ENCODE measurements around the gene ABLIM1.

The ABLIM1 gene

GRCh38 chr10:114629083-114629823 lies 28.8 kb downstream of the ABLIM1 start:
- TF ChIP-seq GATA3 (IDR thresholded peaks at IDR 0.05; ENCODE audit: low read depth, low read length) (no peak), GATA2 (IDR thresholded peaks at IDR 0.05; ENCODE audit: low read depth, low read length) (no peak)

- TF ChIP-seq GATA2 (IDR thresholded peaks at IDR 0.05; ENCODE audit: low read depth, low read length): no peak
- TF ChIP-seq GATA3 (IDR thresholded peaks at IDR 0.05; ENCODE audit: low read depth, low read length): no peak
Measured at GRCh38 chr10:114628106-114628505, 30.0 kb downstream of the ABLIM1 start.

GRCh38 chr10:114626841-114627240 lies 31.2 kb downstream of the ABLIM1 start:
- TF ChIP-seq GATA3 (IDR thresholded peaks at IDR 0.05; ENCODE audit: low read depth, low read length) (no peak), GATA2 (IDR thresholded peaks at IDR 0.05; ENCODE audit: low read depth, low read length) (no peak)

- TF ChIP-seq GATA2 (IDR thresholded peaks at IDR 0.05; ENCODE audit: low read depth, low read length): no peak
- no peak for TF ChIP-seq GATA3 (IDR thresholded peaks at IDR 0.05; ENCODE audit: low read depth, low read length)
Measured at GRCh38 chr10:114624951-114625780, 32.9 kb downstream of the ABLIM1 start.

- TF ChIP-seq GATA2 (IDR thresholded peaks at IDR 0.05; ENCODE audit: low read depth, low read length) (no peak), GATA3 (IDR thresholded peaks at IDR 0.05; ENCODE audit: low read depth, low read length) (no peak)
Measured at GRCh38 chr10:114624422-114624821, 33.7 kb downstream of the ABLIM1 start.

- TF ChIP-seq GATA3 (IDR thresholded peaks at IDR 0.05; ENCODE audit: low read depth, low read length) (no peak), GATA2 (IDR thresholded peaks at IDR 0.05; ENCODE audit: low read depth, low read length) (no peak)
Measured at GRCh38 chr10:114623661-114624294, 34.3 kb downstream of the ABLIM1 start.

GRCh38 chr10:114623155-114623554 lies 34.9 kb downstream of the ABLIM1 start:
- TF ChIP-seq GATA2 (IDR thresholded peaks at IDR 0.05; ENCODE audit: low read depth, low read length): no peak
- no peak for TF ChIP-seq GATA3 (IDR thresholded peaks at IDR 0.05; ENCODE audit: low read depth, low read length)

- TF ChIP-seq GATA2 (IDR thresholded peaks at IDR 0.05; ENCODE audit: low read depth, low read length) (no peak), GATA3 (IDR thresholded peaks at IDR 0.05; ENCODE audit: low read depth, low read length) (no peak)
Measured at GRCh38 chr10:114618722-114619121, 39.4 kb downstream of the ABLIM1 start.

GRCh38 chr10:114616516-114616915 lies 41.6 kb downstream of the ABLIM1 start:
- TF ChIP-seq GATA3 (IDR thresholded peaks at IDR 0.05; ENCODE audit: low read depth, low read length) (no peak), GATA2 (IDR thresholded peaks at IDR 0.05; ENCODE audit: low read depth, low read length) (no peak)

GRCh38 chr10:114616103-114616502 lies 42.0 kb downstream of the ABLIM1 start:
- TF ChIP-seq GATA3 (IDR thresholded peaks at IDR 0.05; ENCODE audit: low read depth, low read length) (no peak), GATA2 (IDR thresholded peaks at IDR 0.05; ENCODE audit: low read depth, low read length) (no peak)

- no peak for TF ChIP-seq GATA3 (IDR thresholded peaks at IDR 0.05; ENCODE audit: low read depth, low read length)
- TF ChIP-seq GATA2 (IDR thresholded peaks at IDR 0.05; ENCODE audit: low read depth, low read length): no peak
Measured at GRCh38 chr10:114615600-114616007, 42.5 kb downstream of the ABLIM1 start.

- TF ChIP-seq GATA3 (IDR thresholded peaks at IDR 0.05; ENCODE audit: low read depth, low read length) (no peak), GATA2 (IDR thresholded peaks at IDR 0.05; ENCODE audit: low read depth, low read length) (no peak)
Measured at GRCh38 chr10:114613237-114613979, 44.7 kb downstream of the ABLIM1 start.

- TF ChIP-seq GATA2 (IDR thresholded peaks at IDR 0.05; ENCODE audit: low read depth, low read length): no peak
- TF ChIP-seq GATA3 (IDR thresholded peaks at IDR 0.05; ENCODE audit: low read depth, low read length): no peak
Measured at GRCh38 chr10:114611617-114612016, 46.5 kb downstream of the ABLIM1 start.
